ENCODE results near the gene KTN1.

The KTN1 gene

GRCh38 chr14:55614304-55614703 lies 34.3 kb downstream of the KTN1 start:
- H3K9ac ChIP-seq (ENCODE audit: low read depth, low read length) = no peak overlapping the region
- H3K27ac ChIP-seq (ENCODE audit: low read depth, low read length) = no peak overlapping the region
- H3K4me1 ChIP-seq (ENCODE audit: insufficient read depth, low read length) = peaks cover 31% of the 10 kb centered on the region
- peaks cover 68% of the 10 kb centered on the region for H3K36me3 ChIP-seq (ENCODE audit: insufficient read depth, low read length)
- no peaks in the 10 kb centered on the region for H3K27me3 ChIP-seq (ENCODE audit: insufficient read depth, low read length)
- H3K9me3 ChIP-seq (ENCODE audit: insufficient read depth, low read depth, low read length) = peaks cover 17% of the 10 kb centered on the region
- WGBS = 95% methylated on average over 2 of the region's 2 CpGs
- no peak overlapping the region for H3K4me3 ChIP-seq (ENCODE audit: low read length)

- Histone ChIP-seq H3K27me3 (ENCODE audit: insufficient read depth, low read length) (no peaks in the 10 kb centered on the region), H3K9me3 (ENCODE audit: insufficient read depth, low read depth, low read length) (peaks cover 31% of the 10 kb centered on the region), H3K9ac (ENCODE audit: low read depth, low read length) (no peak overlapping the region), H3K4me1 (ENCODE audit: insufficient read depth, low read length) (no peaks in the 10 kb centered on the region), H3K36me3 (ENCODE audit: insufficient read depth, low read length) (peaks cover 93% of the 10 kb centered on the region), H3K4me3 (ENCODE audit: low read length) (no peak overlapping the region), H3K27ac (ENCODE audit: low read depth, low read length) (no peak overlapping the region)
- 99% methylated on average over 1 of the region's 1 CpG for WGBS
Measured at GRCh38 chr14:55620277-55620676, 40.3 kb downstream of the KTN1 start.

- no peak overlapping the region for H3K27ac ChIP-seq (ENCODE audit: low read depth, low read length)
- no peak overlapping the region for H3K9ac ChIP-seq (ENCODE audit: low read depth, low read length)
- peaks cover 93% of the 10 kb centered on the region for H3K36me3 ChIP-seq (ENCODE audit: insufficient read depth, low read length)
- no peaks in the 10 kb centered on the region for H3K27me3 ChIP-seq (ENCODE audit: insufficient read depth, low read length)
- H3K4me1 ChIP-seq (ENCODE audit: insufficient read depth, low read length) = no peaks in the 10 kb centered on the region
- WGBS = 95% methylated on average over 3 of the region's 3 CpGs
- peaks cover 31% of the 10 kb centered on the region for H3K9me3 ChIP-seq (ENCODE audit: insufficient read depth, low read depth, low read length)
- H3K4me3 ChIP-seq (ENCODE audit: low read length) = no peak overlapping the region
Measured at GRCh38 chr14:55620981-55621380, 41.0 kb downstream of the KTN1 start.

DNA sequence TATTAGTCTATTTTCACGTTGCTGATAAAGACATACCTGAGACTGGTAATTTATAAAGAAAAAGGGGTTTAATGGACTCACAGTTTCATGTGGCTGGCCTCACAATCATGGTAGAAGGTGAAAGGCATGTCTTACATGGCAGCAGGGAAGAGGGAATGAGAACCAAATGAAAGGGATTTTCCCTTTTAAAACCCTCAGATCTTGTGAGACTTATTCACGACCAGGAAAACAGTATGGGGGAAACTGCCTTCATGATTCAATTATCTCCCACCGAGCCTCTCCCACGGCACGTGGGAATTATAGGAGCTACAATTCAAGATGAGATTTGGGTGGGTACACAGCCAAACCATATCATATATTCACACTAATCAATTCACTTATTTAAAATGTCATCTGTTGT lies 41.4 kb downstream of the KTN1 start:
- H3K4me3 ChIP-seq (ENCODE audit: low read length) = no peak overlapping the region
- no peaks in the 10 kb centered on the region for H3K4me1 ChIP-seq (ENCODE audit: insufficient read depth, low read length)
- H3K27me3 ChIP-seq (ENCODE audit: insufficient read depth, low read length) = no peaks in the 10 kb centered on the region
- H3K9me3 ChIP-seq (ENCODE audit: insufficient read depth, low read depth, low read length) = peaks cover 31% of the 10 kb centered on the region
- 95% methylated on average over 5 of the region's 5 CpGs for WGBS
- H3K36me3 ChIP-seq (ENCODE audit: insufficient read depth, low read length) = peaks cover 92% of the 10 kb centered on the region
- no peak overlapping the region for H3K9ac ChIP-seq (ENCODE audit: low read depth, low read length)
- no peak overlapping the region for H3K27ac ChIP-seq (ENCODE audit: low read depth, low read length)

GRCh38 chr14:55624913-55625312 lies 44.9 kb downstream of the KTN1 start:
- WGBS = 96% methylated on average over 4 of the region's 4 CpGs
- Histone ChIP-seq H3K27ac (ENCODE audit: low read depth, low read length) (no peak overlapping the region), H3K9ac (ENCODE audit: low read depth, low read length) (no peak overlapping the region), H3K36me3 (ENCODE audit: insufficient read depth, low read length) (peaks cover 91% of the 10 kb centered on the region), H3K9me3 (ENCODE audit: insufficient read depth, low read depth, low read length) (peaks cover 10% of the 10 kb centered on the region; the same call in 1 of the 2 replicates), H3K4me3 (ENCODE audit: low read length) (no peak overlapping the region), H3K4me1 (ENCODE audit: insufficient read depth, low read length) (no peaks in the 10 kb centered on the region), H3K27me3 (ENCODE audit: insufficient read depth, low read length) (no peaks in the 10 kb centered on the region)

DNA sequence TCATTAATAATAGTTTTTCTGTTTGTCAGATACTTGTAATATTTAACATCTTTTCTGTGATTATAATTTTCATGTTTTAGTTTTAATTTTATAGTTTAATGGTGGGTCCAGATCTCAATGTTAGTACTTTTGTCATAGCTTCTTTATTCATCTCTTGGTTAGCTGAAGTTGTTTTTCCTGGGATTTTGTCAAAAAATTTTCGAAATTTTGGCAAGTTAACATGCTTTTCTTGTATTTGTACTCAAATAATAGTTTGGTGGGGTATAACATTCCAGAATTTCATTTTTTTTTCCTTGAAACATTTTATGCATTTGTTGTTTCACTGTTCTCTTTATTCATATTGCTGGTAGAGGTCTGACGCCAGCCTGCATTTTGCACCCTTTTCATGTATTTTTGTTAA lies 45.5 kb downstream of the KTN1 start:
- Histone ChIP-seq H3K27me3 (ENCODE audit: insufficient read depth, low read length) (no peaks in the 10 kb centered on the region), H3K4me3 (ENCODE audit: low read length) (no peak overlapping the region), H3K9ac (ENCODE audit: low read depth, low read length) (no peak overlapping the region), H3K36me3 (ENCODE audit: insufficient read depth, low read length) (peaks cover 91% of the 10 kb centered on the region), H3K27ac (ENCODE audit: low read depth, low read length) (no peak overlapping the region), H3K4me1 (ENCODE audit: insufficient read depth, low read length) (no peaks in the 10 kb centered on the region), H3K9me3 (ENCODE audit: insufficient read depth, low read depth, low read length) (peaks cover 4% of the 10 kb centered on the region; the same call in 1 of the 2 replicates)
- 97% methylated on average over 2 of the region's 2 CpGs for WGBS

GRCh38 chr14:55626131-55626530 lies 46.1 kb downstream of the KTN1 start:
- H3K36me3 ChIP-seq (ENCODE audit: insufficient read depth, low read length) = peaks cover 91% of the 10 kb centered on the region
- H3K4me1 ChIP-seq (ENCODE audit: insufficient read depth, low read length) = no peaks in the 10 kb centered on the region
- no peak overlapping the region for H3K9ac ChIP-seq (ENCODE audit: low read depth, low read length)
- H3K9me3 ChIP-seq (ENCODE audit: insufficient read depth, low read depth, low read length) = 0 out of 2 replicates have a peak, but pooled peaks cover 2% of the 10 kb centered on the region
- 92% methylated on average over 4 of the region's 4 CpGs for WGBS
- no peak overlapping the region for H3K27ac ChIP-seq (ENCODE audit: low read depth, low read length)
- no peaks in the 10 kb centered on the region for H3K27me3 ChIP-seq (ENCODE audit: insufficient read depth, low read length)
- H3K4me3 ChIP-seq (ENCODE audit: low read length) = no peak overlapping the region

DNA sequence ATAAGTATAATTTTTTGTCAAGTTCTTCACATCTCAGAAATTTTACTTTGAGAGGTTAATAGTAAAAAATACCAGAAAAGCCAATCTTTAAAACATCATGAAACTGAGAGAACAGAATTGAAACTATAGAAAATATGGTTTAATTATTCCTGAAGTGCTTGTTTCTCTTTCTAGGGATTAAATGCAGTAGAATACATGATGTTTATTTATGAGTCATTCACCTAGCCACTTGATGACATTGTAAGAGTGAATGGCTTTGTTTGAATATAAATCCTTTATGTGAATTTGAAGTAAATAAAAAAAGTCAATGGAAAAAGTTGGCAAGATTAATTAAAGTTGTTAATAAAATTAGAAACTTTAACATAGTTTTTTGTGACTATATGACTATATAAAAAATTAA lies 48.4 kb downstream of the KTN1 start:
- H3K9me3 ChIP-seq (ENCODE audit: insufficient read depth, low read depth, low read length) = 0 out of 2 replicates have a peak, but pooled peaks cover 2% of the 10 kb centered on the region
- no peak overlapping the region for H3K27ac ChIP-seq (ENCODE audit: low read depth, low read length)
- H3K4me1 ChIP-seq (ENCODE audit: insufficient read depth, low read length) = no peaks in the 10 kb centered on the region
- H3K27me3 ChIP-seq (ENCODE audit: insufficient read depth, low read length) = no peaks in the 10 kb centered on the region
- H3K9ac ChIP-seq (ENCODE audit: low read depth, low read length) = no peak overlapping the region
- peaks cover 93% of the 10 kb centered on the region for H3K36me3 ChIP-seq (ENCODE audit: insufficient read depth, low read length)
- no peak overlapping the region for H3K4me3 ChIP-seq (ENCODE audit: low read length)

GRCh38 chr14:55638665-55639064 lies 58.7 kb downstream of the KTN1 start:
- Histone ChIP-seq H3K4me1 (ENCODE audit: insufficient read depth, low read length) (peaks cover 30% of the 10 kb centered on the region), H3K27me3 (ENCODE audit: insufficient read depth, low read length) (no peaks in the 10 kb centered on the region), H3K4me3 (ENCODE audit: low read length) (no peak overlapping the region), H3K9me3 (ENCODE audit: insufficient read depth, low read depth, low read length) (no peaks in the 10 kb centered on the region), H3K9ac (ENCODE audit: low read depth, low read length) (no peak overlapping the region), H3K27ac (ENCODE audit: low read depth, low read length) (no peak overlapping the region), H3K36me3 (ENCODE audit: insufficient read depth, low read length) (peaks cover 99% of the 10 kb centered on the region)
- WGBS = 83% methylated on average over 1 of the region's 1 CpG

GRCh38 chr14:55641290-55641689 lies 61.3 kb downstream of the KTN1 start:
- no peak overlapping the region for H3K4me3 ChIP-seq (ENCODE audit: low read length)
- no peaks in the 10 kb centered on the region for H3K9me3 ChIP-seq (ENCODE audit: insufficient read depth, low read depth, low read length)
- H3K27ac ChIP-seq (ENCODE audit: low read depth, low read length) = no peak overlapping the region
- H3K9ac ChIP-seq (ENCODE audit: low read depth, low read length) = no peak overlapping the region
- no peaks in the 10 kb centered on the region for H3K27me3 ChIP-seq (ENCODE audit: insufficient read depth, low read length)
- peaks cover 30% of the 10 kb centered on the region for H3K4me1 ChIP-seq (ENCODE audit: insufficient read depth, low read length)
- H3K36me3 ChIP-seq (ENCODE audit: insufficient read depth, low read length) = peaks cover 96% of the 10 kb centered on the region

GRCh38 chr14:55641954-55642353 lies 61.9 kb downstream of the KTN1 start:
- H3K27ac ChIP-seq (ENCODE audit: low read depth, low read length) = peak overlapping the region; percentile 28; the same call in 1 of the 2 replicates
- no peaks in the 10 kb centered on the region for H3K9me3 ChIP-seq (ENCODE audit: insufficient read depth, low read depth, low read length)
- H3K4me3 ChIP-seq (ENCODE audit: low read length) = no peak overlapping the region
- H3K9ac ChIP-seq (ENCODE audit: low read depth, low read length) = no peak overlapping the region
- H3K36me3 ChIP-seq (ENCODE audit: insufficient read depth, low read length) = peaks cover 95% of the 10 kb centered on the region
- no peaks in the 10 kb centered on the region for H3K27me3 ChIP-seq (ENCODE audit: insufficient read depth, low read length)
- peaks cover 30% of the 10 kb centered on the region for H3K4me1 ChIP-seq (ENCODE audit: insufficient read depth, low read length)

DNA sequence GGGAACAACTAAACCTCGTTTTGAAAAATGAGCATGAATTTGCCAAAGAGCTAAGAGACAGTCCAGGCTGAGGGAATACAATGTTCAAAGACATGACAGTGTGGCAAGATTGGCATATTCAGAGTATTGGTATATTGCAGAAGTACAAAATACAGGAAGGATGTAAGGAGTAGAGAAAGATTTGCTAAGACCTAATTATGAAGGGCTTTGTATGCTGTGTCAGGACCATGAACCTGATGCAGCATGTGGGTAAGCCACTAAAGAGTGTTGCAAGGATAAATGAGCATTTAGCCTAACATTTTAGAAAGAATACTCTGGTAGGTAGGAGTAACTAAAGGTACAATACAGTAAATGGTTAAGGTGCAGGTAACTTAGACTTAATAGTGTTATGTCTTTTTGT lies 65.1 kb downstream of the KTN1 start:
- Histone ChIP-seq H3K4me3 (ENCODE audit: low read length) (no peak overlapping the region), H3K4me1 (ENCODE audit: insufficient read depth, low read length) (peaks cover 27% of the 10 kb centered on the region), H3K9ac (ENCODE audit: low read depth, low read length) (no peak overlapping the region), H3K27me3 (ENCODE audit: insufficient read depth, low read length) (no peaks in the 10 kb centered on the region), H3K9me3 (ENCODE audit: insufficient read depth, low read depth, low read length) (no peaks in the 10 kb centered on the region), H3K27ac (ENCODE audit: low read depth, low read length) (no peak overlapping the region), H3K36me3 (ENCODE audit: insufficient read depth, low read length) (peaks cover 91% of the 10 kb centered on the region)
- 85% methylated on average over 1 of the region's 1 CpG for WGBS
